DMS114 treated with DMSO at 0.1 percent for 48 hours (cell line): ENCODE results near the gene LAYN.

ENCODE experiments used
- DNase-seq: peaks from one replicate; lab custom pipeline; 2025; ENCODE audit not compliant: unreplicated experiment; lab: John Stamatoyannopoulos, UW

The LAYN gene

DNA sequence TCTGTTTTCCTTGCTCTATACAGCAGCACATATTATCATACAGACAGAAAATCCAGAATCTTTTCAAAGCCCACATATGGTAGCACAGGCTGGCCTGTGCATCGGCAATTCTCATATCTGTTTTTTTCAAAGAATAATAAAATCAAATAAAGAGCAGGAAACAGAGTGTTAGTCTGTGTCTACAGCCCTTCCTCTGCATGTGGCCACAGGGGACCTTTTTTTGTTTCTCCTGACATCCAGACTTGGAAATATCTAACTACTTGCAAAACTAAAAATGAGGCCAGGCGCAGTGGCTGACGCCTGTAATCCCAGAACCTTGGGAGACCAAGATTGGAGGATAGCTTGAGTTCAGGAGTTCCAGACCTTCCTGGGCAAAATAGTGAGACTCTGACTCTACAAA lies 20.3 kb downstream of the LAYN start:
- DNase-seq: no peak

- no peak for DNase-seq
Measured at GRCh38 chr11:111561306-111561705, 20.8 kb downstream of the LAYN start.

- no peak for DNase-seq
Measured at GRCh38 chr11:111561791-111562325, 21.3 kb downstream of the LAYN start.

DNA sequence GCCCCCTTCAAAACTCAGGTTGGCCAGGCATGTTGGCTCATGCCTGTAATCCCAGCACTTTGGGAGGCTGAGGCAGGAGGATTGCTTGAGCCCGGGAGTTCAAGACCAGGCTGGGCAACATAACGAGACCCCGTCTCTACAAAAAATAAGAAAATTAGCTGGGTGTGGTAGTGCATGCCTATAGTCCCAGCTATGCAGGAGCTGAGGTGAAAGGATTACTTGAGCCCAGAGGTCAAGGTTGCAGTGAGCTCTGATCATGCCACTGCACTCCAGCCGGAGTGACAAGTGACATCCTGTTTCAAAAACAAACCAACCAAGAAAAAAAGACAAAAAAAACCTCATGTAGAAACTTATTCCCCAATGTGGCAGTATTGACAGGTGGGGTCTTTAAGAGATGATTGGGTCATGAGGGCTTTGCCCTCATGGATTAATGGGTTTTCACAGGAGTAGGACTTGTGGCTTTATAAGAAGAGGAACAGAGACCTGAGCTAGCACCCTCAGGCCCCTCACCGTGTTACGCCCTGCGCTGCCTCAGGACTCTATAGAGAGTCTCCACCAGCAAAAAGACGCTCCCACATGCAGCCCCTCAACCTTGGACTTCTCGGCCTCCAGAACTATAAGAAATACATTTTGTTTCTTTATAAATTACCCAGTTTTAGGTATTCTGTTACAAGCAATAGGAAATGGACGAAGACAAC lies 22.3 kb downstream of the LAYN start:
- no peak for DNase-seq

GRCh38 chr11:111565114-111565720 lies 24.7 kb downstream of the LAYN start:
- DNase-seq: peak; percentile 14

GRCh38 chr11:111566324-111566723 lies 25.8 kb downstream of the LAYN start:
- DNase-seq: no peak

DNA sequence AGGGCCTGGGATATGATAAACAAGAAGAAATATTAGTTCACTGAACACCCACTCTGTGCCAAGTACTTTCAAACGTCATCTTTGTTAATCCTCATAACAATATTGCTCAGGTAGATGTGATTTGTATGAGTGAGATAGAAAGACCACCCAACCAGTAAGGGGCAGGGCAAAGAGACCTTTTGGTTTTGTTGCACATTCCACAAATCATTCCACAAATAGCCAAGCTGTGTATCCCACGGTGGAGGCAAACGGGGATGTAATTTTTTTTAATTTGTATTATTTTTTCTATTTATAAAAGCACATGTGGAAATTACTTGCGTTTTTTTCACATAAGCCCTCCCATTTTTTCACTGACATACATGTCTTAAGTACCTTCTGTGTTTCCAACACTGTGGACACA lies 29.0 kb downstream of the LAYN start:
- DNase-seq: no peak

DNA sequence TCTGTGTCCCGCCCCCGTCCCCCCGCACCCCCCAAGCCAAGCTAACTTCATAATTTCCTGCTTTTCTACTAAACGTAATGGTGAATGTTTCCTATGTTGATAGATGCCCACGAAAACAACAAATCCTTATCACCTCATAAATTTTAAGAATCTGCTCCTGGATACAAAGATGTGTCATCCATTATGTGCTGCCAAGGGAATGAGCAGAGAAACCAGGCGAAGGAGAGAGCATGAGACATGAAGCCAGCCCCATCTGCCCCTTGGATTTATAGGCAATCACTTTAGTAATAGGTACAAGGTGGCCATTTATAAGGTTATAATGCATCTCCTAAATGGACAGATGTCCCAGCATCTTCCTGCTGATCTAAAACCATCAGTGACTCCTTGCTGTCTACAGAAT lies 30.3 kb downstream of the LAYN start:
- no peak for DNase-seq

GRCh38 chr11:111571829-111572501 lies 31.4 kb downstream of the LAYN start:
- DNase-seq: no peak

GRCh38 chr11:111572581-111572980 lies 32.1 kb downstream of the LAYN start:
- DNase-seq: no peak

DNA sequence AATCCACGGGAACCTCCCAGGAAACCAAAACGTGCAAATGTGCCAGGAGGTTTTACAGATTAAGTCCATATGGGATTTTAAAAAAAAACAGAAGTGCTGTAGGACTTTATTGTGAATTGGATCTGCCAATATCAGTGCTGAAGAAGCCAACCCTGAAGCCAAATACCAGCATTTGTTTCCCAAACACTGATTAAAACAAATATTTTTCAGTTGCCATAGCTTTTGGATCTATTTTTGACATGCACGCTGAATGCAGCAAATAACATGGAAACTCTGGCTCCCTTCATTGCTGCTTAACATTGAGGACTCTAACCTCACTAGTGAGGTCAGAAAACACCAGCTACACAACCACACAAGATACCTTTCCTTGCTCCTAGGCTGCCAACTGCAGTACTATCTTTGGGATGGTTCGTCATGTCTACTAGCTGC lies 33.3 kb downstream of the LAYN start:
- DNase-seq: no peak

DNA sequence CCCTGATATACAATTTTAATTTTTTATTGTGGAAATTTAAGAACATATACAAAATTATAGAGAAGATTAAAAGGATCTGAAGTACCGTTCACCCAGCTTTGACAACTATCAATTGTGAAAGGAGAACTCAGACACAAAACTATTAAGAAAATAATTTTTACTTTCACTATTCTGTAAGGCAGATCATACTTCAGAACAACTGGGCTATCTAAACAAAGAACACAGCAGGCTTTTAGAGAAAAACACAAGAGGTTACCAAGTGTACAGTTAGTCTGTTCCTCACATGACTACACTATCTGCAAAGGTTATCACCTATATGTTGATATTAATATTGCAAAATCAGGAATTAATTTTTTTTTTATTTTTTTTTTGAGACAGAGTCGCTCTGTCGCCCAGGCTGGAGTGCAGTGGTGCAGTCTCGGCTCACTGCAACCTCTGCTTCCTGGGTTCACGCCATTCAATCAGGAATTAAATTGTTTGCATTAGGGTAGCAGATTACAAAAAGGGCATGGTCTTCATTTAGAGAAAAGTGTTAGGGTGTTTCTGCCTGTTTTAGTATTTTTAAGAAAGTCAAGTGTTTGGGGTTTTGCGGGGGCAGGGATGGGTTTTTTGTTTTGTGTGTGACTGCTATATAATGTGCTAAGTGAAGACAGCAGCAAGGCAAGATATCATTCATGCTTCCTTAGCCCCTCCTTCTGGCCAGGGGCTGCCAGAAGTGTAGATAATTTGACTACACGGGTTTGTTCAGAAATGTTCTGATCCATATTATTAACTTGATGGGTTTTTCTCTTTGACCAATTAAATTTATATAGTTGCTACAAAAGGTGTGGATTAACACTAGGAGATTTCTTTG lies 34.1 kb downstream of the LAYN start:
- DNase-seq: no peak

GRCh38 chr11:111575740-111576139 lies 35.2 kb downstream of the LAYN start:
- DNase-seq: no peak

DNA sequence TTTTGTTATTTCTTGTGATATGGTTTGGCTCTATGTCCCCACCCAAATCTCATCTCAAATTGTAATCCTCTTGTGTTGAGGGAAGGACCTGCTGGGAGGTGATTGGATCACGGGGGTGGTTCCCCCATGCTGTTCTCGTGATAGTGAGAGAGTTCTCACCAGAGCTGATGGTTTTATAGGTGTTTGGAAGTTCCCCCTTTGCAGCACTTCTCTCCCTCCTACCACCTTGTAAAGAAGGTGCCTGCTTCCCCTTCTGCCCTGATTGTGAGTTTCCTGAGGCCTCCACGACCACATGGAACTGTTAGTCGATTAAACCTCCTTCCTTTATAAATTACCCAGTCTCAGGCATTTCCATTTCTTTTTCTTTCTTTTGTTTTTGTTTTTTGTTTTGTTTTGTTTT lies 37.3 kb downstream of the LAYN start:
- DNase-seq: no peak

DNA sequence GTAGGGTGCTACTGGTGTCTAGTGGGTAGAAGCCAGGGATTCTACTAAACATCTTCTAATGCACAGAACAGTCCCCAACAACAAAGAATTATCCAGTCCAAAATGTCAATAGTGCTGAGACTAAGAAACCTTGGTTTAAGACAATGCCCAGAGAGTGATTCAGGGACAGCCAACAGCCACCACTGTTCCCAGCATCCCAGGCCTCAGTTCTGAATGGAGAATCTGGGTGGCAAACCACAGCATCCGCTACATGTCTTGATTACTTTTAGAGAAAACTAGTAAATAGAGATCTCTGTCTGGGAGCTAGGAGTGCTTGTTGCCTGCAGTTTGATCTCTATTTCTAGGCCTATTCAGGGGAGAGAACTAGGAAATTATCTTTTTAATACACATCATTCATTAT lies 40.8 kb downstream of the LAYN start:
- no peak for DNase-seq

GRCh38 chr11:111582163-111582562 lies 41.6 kb downstream of the LAYN start:
- DNase-seq: no peak

DNA sequence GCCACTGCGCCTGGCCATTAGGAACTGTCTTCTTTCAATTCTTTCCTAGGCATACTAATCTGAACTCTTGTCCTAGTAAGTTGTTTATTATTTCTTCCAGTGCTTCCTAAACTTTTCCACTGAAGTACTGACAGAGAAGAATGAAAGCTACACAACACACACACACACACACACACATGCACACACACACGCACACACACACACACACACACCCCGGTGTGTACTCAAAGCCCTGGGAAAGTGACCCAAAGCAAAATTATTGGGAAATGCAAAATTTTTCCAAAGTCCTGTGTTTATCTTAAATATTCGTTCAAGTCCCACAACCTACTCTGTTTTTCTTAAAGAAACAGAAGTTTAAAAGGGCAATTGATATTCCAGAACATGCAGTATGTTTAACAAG lies 42.4 kb downstream of the LAYN start:
- DNase-seq: no peak

GRCh38 chr11:111585371-111585770 lies 44.9 kb downstream of the LAYN start:
- no peak for DNase-seq

DNA sequence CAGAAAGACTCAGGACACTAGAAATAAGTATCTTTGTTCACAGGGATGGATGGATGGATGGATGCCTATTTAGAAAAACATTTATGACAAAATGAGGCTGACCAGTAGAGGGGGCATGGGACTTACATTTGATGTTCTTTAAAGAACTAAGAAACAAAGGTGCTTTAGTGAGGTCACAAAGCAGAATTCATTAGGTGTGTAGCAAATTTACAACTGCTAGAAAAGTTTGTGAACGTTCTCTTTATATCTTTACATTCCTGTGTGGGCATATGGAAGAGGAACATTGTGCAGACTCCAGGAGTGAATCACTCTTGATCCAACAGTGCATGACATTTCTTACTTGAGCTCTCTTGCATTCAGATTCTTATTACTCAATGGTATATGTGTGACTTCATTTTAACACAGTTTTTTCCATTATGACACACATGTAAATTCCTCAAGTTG lies 45.9 kb downstream of the LAYN start:
- DNase-seq: peak; percentile 32

DNA sequence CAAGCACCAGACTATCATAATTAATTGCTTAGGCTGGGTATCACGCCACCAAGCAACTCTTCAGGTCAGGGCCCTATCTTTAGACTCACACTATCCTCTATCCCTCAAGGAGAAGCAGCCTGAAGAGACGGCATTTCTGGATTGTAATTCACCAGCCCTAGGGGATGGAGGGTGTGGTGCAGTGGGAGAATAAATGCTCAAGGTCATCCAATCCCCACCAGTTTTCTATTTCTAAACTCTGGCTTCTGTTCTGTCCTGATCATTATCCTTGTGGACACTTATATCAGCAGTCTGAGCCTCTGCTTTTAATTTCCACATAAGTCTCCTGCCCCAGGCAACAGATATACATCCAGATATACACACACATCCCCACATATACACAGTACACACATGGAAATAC lies 48.6 kb downstream of the LAYN start:
- DNase-seq: no peak

DNA sequence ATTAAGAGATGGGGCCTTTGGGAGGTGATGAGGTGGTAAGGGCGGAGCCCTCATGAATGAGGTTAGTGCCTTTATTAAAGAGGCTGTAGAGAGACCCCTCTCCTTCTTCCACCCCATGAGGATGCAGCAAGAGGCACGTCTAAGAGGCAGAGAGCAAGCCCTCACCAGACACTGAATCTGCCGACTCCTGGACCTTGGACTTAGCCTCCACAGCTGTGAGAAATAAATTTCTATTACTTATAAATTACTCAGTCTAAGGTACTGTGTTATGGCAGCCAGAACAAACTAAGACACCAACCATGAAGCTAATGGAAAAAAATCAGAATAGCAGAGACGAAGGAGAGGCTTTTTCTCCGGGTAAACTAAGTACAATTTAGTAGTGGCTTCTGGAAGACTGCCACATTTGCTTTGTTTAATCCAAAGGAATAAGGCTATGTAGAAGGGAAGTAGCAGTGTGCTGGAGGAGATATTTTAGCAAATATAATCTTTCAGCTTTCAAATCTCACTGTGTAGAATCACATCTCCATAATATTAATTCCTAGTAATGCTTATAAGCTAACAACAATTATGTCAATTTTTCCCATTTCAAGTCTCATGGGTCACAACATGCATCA lies 49.5 kb downstream of the LAYN start:
- DNase-seq: no peak
